Epithelial cell of esophagus (primary cell): ENCODE measurements around the gene PSD4.

Experiments
- DNase-seq: peaks from one replicate; pipeline ENCODE4 v3.0.0; 2010; ENCODE audit warnings: low read depth
- H3K4me3 ChIP-seq: 2 replicates; pipeline ENCODE4 v1.5.1; 2011; ENCODE audit warnings: mild to moderate bottlenecking, low read length, control low read depth
- TF ChIP-seq, protein P1 (sequence below): IDR thresholded peaks from 2 replicates; pipeline ENCODE4 v1.5.1; 2011; ENCODE audit warnings: low read depth, mild to moderate bottlenecking, low read length, control low read depth, inconsistent platforms; ENCODE audit not compliant: insufficient read depth; ENCODE audit errors: missing control alignments

PSD4 gene

DNA sequence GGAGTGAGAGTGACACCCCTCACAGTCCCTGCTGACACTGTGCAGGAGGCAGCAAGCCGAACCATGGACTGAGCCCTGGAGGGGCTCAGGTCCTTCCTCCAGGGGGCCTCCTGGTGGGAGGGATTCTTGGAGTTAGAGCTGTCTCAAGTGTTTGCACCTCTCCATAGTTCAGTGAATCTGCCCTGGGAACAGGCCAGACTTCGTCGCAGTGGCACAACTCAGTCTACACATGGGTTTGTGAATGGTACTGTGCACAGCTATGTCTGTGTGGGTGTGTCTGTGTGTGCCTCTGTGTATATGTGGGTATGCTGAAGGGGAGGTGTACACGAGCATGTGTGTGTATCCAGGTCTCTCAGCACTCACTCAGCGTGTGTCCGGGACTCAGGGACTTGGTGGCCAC is 68.6 kb downstream of the PSD4 start:
- no peak overlapping the region for H3K4me3 ChIP-seq
- TF ChIP-seq, protein P1, sequence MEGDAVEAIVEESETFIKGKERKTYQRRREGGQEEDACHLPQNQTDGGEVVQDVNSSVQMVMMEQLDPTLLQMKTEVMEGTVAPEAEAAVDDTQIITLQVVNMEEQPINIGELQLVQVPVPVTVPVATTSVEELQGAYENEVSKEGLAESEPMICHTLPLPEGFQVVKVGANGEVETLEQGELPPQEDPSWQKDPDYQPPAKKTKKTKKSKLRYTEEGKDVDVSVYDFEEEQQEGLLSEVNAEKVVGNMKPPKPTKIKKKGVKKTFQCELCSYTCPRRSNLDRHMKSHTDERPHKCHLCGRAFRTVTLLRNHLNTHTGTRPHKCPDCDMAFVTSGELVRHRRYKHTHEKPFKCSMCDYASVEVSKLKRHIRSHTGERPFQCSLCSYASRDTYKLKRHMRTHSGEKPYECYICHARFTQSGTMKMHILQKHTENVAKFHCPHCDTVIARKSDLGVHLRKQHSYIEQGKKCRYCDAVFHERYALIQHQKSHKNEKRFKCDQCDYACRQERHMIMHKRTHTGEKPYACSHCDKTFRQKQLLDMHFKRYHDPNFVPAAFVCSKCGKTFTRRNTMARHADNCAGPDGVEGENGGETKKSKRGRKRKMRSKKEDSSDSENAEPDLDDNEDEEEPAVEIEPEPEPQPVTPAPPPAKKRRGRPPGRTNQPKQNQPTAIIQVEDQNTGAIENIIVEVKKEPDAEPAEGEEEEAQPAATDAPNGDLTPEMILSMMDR = no peak
- DNase-seq = no peak

DNA sequence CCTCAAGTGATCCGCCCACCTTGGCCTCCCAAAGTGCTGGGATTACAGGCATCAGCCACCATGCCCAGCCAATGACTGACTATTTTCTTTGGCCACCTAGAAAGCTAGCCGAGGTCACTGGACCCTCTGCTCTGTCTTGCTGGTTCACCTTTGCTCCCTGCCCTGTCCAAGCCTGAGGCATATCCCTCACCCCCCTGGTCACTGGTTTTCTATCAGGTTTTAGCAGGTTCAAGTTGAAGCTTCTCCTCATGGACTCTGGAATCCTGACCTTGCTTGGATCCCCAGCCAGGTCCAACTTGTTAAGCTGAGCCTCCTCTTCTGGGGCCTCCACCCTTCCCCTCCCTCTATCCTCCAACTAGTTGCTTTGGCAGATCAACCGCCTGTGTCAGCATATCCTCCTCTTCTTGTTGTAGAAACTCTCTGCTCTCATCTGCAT is 71.5 kb downstream of the PSD4 start:
- TF ChIP-seq, protein P1 = no peak
- no peak overlapping the region for H3K4me3 ChIP-seq
- DNase-seq = no peak

DNA sequence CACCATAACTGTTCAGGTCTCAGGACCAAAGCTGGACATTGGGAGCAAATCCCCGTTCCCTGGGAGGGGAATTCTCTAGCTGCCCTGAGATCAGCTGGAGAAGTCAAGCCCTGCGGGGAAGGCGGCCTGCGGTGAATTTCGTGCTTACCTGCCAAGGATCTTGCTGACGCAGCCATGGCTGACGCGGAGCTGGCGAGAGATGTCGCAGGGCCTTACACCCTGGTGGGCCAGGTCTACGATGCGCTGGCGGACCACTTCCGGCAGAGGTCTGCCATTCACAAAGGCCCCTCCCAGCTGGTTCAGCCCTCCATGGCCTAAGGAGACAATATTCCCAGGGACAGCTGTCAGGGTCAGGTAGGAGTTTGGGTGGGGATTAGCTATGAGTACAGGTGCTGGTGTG is 72.8 kb downstream of the PSD4 start:
- no peak overlapping the region for H3K4me3 ChIP-seq
- TF ChIP-seq, protein P1 = no peak
- no peak for DNase-seq

DNA sequence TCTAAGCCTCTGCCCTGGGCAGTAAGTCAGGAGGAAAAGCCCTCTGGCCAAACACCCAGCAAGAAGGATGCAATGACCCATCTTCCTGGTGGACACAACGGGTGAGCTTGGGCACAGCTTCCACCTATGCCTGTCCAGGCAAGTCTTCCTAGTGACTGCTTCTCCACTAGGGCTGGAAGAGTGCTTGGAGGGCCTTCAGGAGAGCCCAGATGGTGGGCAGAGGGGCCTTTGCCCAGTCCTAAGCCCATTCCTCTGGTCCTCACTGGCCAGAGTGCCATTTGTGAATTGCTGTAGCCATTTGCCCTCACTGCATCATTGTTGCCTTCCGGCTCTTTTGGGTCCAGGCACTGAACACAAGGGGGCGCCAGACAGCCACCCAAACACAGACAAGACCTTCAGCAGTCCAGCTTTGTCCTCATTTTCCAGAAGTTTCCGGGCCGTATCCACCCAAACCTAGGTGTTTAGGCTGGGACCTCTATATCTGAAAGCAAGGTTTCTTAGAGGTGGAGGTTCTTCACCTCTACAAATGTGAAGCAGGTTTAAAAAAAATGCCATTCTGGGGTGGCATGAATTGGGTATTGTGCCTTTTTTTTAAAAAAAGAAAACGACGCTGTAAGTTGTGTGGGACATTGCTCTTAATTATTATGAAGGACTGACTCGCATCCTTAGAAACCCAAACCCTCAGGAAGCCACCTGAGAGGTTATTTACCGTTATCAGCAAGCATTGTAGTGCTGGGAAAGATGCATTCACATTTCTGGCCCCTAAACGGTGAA is 75.4 kb downstream of the PSD4 start:
- TF ChIP-seq, protein P1 = peak; percentile 95
- no peak overlapping the region for H3K4me3 ChIP-seq
- DNase-seq = peak; percentile 84

DNA sequence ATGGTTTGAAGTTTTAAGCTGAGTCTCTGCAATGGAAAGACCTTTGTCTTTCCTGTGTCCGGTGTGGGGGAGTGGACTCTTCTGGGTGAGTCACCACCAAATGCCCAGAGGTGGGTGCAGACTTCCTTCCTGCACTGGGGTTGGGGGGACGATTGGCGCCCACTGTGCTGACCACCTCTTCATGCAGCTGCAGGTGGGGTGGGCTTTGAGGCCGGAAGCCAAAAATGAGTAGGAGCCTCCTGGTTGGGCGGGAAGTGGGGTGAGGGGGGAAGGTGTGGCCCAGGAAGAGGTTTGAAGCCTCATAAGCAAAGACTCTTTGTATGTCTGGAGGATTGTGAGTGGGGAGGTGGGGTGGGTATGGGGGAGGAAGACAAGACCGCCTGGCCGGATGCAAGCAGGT is 77.3 kb downstream of the PSD4 start:
- DNase-seq = no peak
- TF ChIP-seq, protein P1 = no peak
- H3K4me3 ChIP-seq = no peak overlapping the region

DNA sequence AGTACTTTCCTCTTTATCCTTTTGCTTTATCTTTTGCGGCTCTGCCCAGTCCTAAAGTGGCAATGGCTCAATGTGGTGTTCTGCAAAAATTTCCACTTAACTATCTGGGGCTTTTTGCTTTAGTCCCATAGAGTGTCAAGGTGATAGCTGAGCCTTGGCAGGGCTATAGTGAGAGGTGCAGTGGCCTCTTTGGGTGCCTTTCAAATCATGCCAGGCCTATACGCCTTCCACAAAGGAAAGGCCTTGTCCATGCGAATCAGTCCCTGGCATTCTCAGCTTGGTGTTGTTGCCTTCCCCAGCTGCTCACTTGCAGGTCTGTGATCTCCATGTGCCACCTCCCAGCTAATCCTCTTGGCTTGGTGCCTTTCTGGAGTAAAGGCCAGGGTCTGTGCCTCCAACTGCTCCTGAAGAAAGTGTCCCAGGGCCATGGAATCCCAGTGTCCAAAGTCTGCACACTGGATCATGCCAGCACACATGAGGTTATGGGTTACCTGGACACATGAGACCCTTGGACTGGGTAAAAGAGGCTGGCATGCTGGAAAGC is 78.3 kb downstream of the PSD4 start:
- TF ChIP-seq, protein P1 = no peak
- no peak for DNase-seq
- no peak overlapping the region for H3K4me3 ChIP-seq

DNA sequence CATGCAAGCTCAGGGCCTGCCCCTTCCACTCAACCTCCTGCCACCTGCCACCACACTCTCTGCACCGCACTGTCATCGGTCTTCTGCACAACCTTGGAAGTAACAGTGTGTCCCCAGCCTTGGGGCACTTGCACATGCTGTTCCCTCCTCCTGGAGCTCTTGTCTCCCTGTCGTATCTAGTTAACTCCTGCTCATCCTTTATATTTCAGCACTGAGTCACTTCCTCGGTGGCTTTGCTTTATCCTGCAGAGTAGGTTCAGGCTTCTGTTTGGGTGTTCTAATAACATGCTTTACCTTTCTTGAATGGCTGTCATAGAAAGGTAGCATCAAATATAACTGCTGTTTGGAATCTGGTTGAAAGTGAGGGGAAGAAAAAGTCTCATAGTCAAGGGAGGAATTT is 79.7 kb downstream of the PSD4 start:
- TF ChIP-seq, protein P1 = no peak
- peak; percentile 43 for DNase-seq
- H3K4me3 ChIP-seq = no peak overlapping the region
